HEK293 (cell line): ENCODE results near the gene OSCP1.

Source experiments
- CTCF ChIA-PET: fragments of 350-600 bp; formaldehyde crosslinking; extraction: SDS; loops from one replicate; lab custom pipeline; 2021; ENCODE audit warnings: antibody characterized with exemption; lab: Yijun Ruan, JAX
- POLR2A ChIA-PET: fragments of 300-600 bp; formaldehyde crosslinking; extraction: SDS; loops from one replicate; lab custom pipeline; 2020; ENCODE audit warnings: antibody characterized with exemption, inconsistent platforms; lab: Yijun Ruan, JAX
- H3K27ac ChIP-seq: fragments of 200-500 bp; sonication (Bioruptor generic); 2 replicates; pipeline ENCODE4 v1.5.1; 2014; ENCODE audit warnings: low read depth, low read length, control low read depth, inconsistent platforms; ENCODE audit errors: extremely low read depth
- H3K36me3 ChIP-seq, 2 experiments: fragments of 200-500 bp in 1 of 2; sonication (Bioruptor generic) in 1 of 2; 1 replicate in 1 of 2; 2 replicates in 1 of 2; pipeline ENCODE4 v1.5.1; 2014 to 2017; ENCODE audit warnings: inconsistent platforms in 2 of 2, low read length in 2 of 2; ENCODE audit not compliant: control insufficient read depth in 2 of 2, insufficient read depth in 1 of 2
- H3K4me1 ChIP-seq: fragments of 200-500 bp; sonication (Bioruptor generic); 2 replicates; pipeline ENCODE4 v1.5.1; 2014; ENCODE audit warnings: mild to moderate bottlenecking, low read length, inconsistent platforms; ENCODE audit not compliant: control insufficient read depth, insufficient read depth
- H3K4me3 ChIP-seq: 2 replicates; pipeline ENCODE4 v1.5.1; 2011; ENCODE audit warnings: low read depth, mild to moderate bottlenecking, control low read depth, low read length, moderate library complexity
- H3K9me3 ChIP-seq: fragments of 200-500 bp; sonication (Bioruptor generic); 2 replicates; pipeline ENCODE4 v1.5.1; 2014; ENCODE audit warnings: low read depth, low read length, inconsistent platforms; ENCODE audit not compliant: control insufficient read depth, insufficient read depth
- HOXA7 ChIP-seq: sonication (generic); formaldehyde crosslinking; IDR thresholded peaks from 2 replicates; pipeline ENCODE4 v1.8.1; 2022; ENCODE audit warnings: missing genetic modification reagents, borderline replicate concordance
- KLF16 ChIP-seq: fragments of 450-650 bp; formaldehyde crosslinking; IDR thresholded peaks from 2 replicates; pipeline ENCODE4 v1.5.1; 2017; ENCODE audit warnings: missing biosample characterization, missing genetic modification characterization
- KLF9 ChIP-seq: fragments of 450-650 bp; formaldehyde crosslinking; IDR thresholded peaks from 2 replicates; pipeline ENCODE4 v1.5.1; 2016; ENCODE audit warnings: missing biosample characterization, missing genetic modification characterization, low read depth
- OVOL3 ChIP-seq: fragments of 450-650 bp; formaldehyde crosslinking; IDR thresholded peaks from 2 replicates; pipeline ENCODE4 v1.5.1; 2016; ENCODE audit warnings: missing biosample characterization, missing genetic modification characterization
- ZNF121 ChIP-seq: fragments of 450-650 bp; formaldehyde crosslinking; IDR thresholded peaks from 2 replicates; pipeline ENCODE4 v1.5.1; 2016; ENCODE audit warnings: missing biosample characterization, missing genetic modification characterization
- ZNF274 ChIP-seq, 2 experiments: fragments of 200-500 bp in 1 of 2; fragments of 450-650 bp in 1 of 2; sonication (Bioruptor generic) in 1 of 2; formaldehyde crosslinking in 1 of 2; IDR thresholded peaks; 2 replicates each; pipeline versions ENCODE4 v1.5.1 to v1.6.1; 2014 to 2016; ENCODE audit warnings: borderline replicate concordance in 1 of 2, inconsistent platforms in 1 of 2, low read length in 1 of 2, missing biosample characterization in 1 of 2, missing genetic modification characterization in 1 of 2
- ZNF510 ChIP-seq: fragments of 450-650 bp; formaldehyde crosslinking; IDR thresholded peaks from 2 replicates; pipeline ENCODE4 v1.5.1; 2018; ENCODE audit warnings: mild to moderate bottlenecking, missing genetic modification characterization, missing biosample characterization; ENCODE audit not compliant: insufficient replicate concordance
- ZNF544 ChIP-seq: fragments of 450-650 bp; formaldehyde crosslinking; IDR thresholded peaks from 2 replicates; pipeline ENCODE4 v1.5.0; 2017; ENCODE audit warnings: missing biosample characterization, missing genetic modification characterization
- ZNF561 ChIP-seq: fragments of 450-650 bp; IDR thresholded peaks from 2 replicates; pipeline ENCODE4 v1.5.1; 2018; ENCODE audit warnings: missing biosample characterization, missing genetic modification characterization, borderline replicate concordance
- ZNF610 ChIP-seq: fragments of 450-650 bp; formaldehyde crosslinking; IDR thresholded peaks from 2 replicates; pipeline ENCODE4 v1.5.1; 2016; ENCODE audit warnings: missing biosample characterization, missing genetic modification characterization, borderline replicate concordance
- ZNF658 ChIP-seq: fragments of 450-650 bp; formaldehyde crosslinking; IDR thresholded peaks from 2 replicates; pipeline ENCODE4; 2016; ENCODE audit warnings: missing biosample characterization, missing genetic modification characterization
- ZNF747 ChIP-seq: fragments of 450-650 bp; formaldehyde crosslinking; IDR thresholded peaks from 2 replicates; pipeline ENCODE4 v1.5.1; 2016; ENCODE audit warnings: missing biosample characterization, missing genetic modification characterization
- ZNF837 ChIP-seq: fragments of 450-650 bp; formaldehyde crosslinking; IDR thresholded peaks from 2 replicates; pipeline ENCODE4 v1.5.1; 2016; ENCODE audit warnings: missing biosample characterization, missing genetic modification characterization
- ZSCAN23 ChIP-seq: fragments of 450-650 bp; formaldehyde crosslinking; IDR thresholded peaks from 2 replicates; pipeline ENCODE4 v1.5.1; 2016; ENCODE audit warnings: missing biosample characterization, missing genetic modification characterization
- TF ChIP-seq, protein P1 (sequence below): fragments of 450-650 bp; formaldehyde crosslinking; IDR thresholded peaks from 2 replicates; pipeline ENCODE4 v1.5.1; 2016; ENCODE audit warnings: missing biosample characterization, missing genetic modification characterization
- TF ChIP-seq, protein P2 (sequence below): fragments of 450-650 bp; formaldehyde crosslinking; IDR thresholded peaks from 2 replicates; pipeline ENCODE4 v1.5.1; 2017; ENCODE audit warnings: missing biosample characterization, missing genetic modification characterization
- TF ChIP-seq, protein P3 (sequence below): fragments of 450-650 bp; formaldehyde crosslinking; IDR thresholded peaks from 2 replicates; pipeline ENCODE4 v1.5.1; 2016; ENCODE audit warnings: missing biosample characterization, missing genetic modification characterization

Gene OSCP1

DNA sequence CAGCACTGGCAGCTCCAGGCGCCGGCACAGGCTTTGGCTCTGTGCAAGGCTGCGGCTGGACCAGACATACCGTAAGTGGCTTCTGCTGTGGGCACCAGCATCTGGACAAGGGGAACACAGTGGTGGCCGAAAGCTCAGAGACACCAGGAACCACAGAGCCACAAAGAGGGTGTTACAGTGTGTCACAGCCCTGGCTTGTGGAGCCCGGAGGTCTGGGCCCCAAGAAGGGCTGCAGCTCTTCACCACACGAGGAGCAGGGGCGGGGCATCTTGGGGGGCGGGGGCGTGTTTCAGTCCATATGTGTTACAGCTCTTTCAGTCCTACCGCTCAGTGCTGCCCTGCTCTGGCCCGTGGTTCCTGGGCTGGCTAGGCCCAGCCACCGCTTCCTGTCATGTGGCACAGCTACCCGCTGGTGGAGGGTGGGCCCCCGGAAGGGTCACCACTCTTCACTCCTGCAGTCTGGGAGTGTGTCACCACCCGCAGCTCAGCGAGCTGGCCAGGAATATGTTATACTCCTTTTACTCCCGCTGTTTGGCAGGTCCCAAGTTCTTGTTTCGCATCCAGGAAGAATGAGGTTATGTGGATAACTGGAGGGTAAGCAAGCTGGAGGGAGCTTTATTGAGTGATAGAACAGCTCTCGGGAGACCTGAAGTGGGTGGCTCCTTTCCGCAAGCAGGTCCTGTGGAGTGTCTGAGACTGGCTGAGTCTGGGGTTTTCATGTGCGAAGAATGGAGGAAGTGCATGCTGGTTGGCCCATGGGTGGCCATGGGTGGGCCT lies 49.2 kb downstream of the OSCP1 start (continued):
- TF ChIP-seq ZNF274 (IDR thresholded peaks at IDR 0.05; ENCODE audit: low read length) (no peak), ZNF274 (tag by site-specific recombination; IDR thresholded peaks at IDR 0.05; ENCODE audit: borderline replicate concordance) (no peak), ZNF510 (tag by site-specific recombination) (no peak), KLF16 (tag by site-specific recombination) (peak; percentile 79; the same call in 1 of the 2 replicates), OVOL3 (tag by site-specific recombination) (no peak), ZSCAN23 (tag by site-specific recombination) (no peak)
- TF ChIP-seq, protein P1, sequence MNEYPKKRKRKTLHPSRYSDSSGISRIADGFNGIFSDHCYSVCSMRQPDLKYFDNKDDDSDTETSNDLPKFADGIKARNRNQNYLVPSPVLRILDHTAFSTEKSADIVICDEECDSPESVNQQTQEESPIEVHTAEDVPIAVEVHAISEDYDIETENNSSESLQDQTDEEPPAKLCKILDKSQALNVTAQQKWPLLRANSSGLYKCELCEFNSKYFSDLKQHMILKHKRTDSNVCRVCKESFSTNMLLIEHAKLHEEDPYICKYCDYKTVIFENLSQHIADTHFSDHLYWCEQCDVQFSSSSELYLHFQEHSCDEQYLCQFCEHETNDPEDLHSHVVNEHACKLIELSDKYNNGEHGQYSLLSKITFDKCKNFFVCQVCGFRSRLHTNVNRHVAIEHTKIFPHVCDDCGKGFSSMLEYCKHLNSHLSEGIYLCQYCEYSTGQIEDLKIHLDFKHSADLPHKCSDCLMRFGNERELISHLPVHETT, result no peak
- TF ChIP-seq, protein P2, sequence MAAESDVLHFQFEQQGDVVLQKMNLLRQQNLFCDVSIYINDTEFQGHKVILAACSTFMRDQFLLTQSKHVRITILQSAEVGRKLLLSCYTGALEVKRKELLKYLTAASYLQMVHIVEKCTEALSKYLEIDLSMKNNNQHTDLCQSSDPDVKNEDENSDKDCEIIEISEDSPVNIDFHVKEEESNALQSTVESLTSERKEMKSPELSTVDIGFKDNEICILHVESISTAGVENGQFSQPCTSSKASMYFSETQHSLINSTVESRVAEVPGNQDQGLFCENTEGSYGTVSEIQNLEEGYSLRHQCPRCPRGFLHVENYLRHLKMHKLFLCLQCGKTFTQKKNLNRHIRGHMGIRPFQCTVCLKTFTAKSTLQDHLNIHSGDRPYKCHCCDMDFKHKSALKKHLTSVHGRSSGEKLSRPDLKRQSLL (tag by site-specific recombination), result no peak

DNA sequence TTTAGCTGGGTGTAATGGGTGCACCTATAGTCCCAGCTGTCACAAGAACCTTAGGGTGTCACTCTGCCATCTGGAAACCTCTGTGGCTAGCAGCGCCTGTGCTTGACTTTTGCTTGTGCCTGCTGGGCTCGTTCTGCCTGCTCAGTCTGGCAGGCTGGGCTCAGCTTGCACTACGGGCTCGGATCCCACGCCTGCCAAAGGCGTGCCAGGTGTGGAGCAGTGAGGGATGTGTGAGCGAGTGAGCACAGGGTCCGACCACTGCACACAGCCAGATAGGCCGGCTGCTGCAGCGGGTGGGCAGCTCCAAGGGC lies 49.8 kb downstream of the OSCP1 start:
- ChIA-PET CTCF (interaction anchor here (1.8 kb wide), 1 partner anchor 19 kb away, joined by 6 read pairs; no protein-coding TSS in a partner anchor), POLR2A (interaction anchor here (7.2 kb wide), 1 partner anchor 15 kb away, joined by 103 read pairs; the partner anchor contains the start of gene STK40)
- Histone ChIP-seq H3K36me3 (no peaks in the 10 kb centered on the region), H3K9me3 (no peaks in the 10 kb centered on the region), H3K4me3 (no peak overlapping the region), H3K27ac (no peak overlapping the region), H3K4me1 (no peaks in the 10 kb centered on the region)
- TF ChIP-seq ZNF544 (tag by site-specific recombination) (no peak), ZNF658 (tag by site-specific recombination) (no peak), ZNF610 (tag by site-specific recombination) (no peak), HOXA7 (CRISPR knock-in tag) (no peak), ZNF837 (tag by site-specific recombination) (no peak), ZNF747 (tag by site-specific recombination) (no peak), ZNF561 (tag by site-specific recombination) (no peak)
- TF ChIP-seq, protein P3, sequence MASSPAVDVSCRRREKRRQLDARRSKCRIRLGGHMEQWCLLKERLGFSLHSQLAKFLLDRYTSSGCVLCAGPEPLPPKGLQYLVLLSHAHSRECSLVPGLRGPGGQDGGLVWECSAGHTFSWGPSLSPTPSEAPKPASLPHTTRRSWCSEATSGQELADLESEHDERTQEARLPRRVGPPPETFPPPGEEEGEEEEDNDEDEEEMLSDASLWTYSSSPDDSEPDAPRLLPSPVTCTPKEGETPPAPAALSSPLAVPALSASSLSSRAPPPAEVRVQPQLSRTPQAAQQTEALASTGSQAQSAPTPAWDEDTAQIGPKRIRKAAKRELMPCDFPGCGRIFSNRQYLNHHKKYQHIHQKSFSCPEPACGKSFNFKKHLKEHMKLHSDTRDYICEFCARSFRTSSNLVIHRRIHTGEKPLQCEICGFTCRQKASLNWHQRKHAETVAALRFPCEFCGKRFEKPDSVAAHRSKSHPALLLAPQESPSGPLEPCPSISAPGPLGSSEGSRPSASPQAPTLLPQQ (tag by site-specific recombination), result no peak

DNA sequence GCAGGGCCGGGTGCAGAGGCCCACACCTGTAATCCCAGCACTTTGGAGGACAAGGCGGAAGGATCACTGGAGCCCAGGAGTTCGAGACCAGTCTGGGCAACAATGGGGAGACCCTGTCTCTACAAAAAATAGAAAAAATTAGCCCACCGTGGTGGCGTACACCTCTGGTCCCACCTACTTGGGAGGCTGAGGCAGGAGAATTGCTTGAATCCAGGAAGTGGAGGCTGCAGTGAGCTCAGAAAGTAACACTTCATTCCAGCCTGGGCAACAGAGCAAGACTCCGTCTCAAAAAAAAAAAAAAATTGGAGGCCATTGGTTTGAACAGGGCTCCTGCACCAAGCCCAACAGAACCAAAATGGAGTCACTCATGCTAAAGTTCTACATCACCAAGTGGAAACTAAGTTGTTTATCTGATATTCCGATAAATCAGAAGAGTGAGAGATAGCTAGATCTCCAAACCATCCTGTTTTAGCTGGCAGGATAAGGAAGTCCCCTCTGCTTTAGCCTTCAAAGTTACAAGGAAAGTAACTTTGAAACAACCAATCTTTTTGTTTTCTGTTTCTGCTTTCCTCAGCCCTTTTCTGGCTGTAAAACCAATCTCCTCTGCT lies 51.8 kb downstream of the OSCP1 start:
- POLR2A ChIA-PET, result interaction anchor here (1.3 to 7.2 kb wide), 3 partner anchors 9 to 13 kb away, joined by 8 to 103 read pairs (median 9); partner anchors contain the start of gene STK40
- H3K9me3 ChIP-seq, result no peaks in the 10 kb centered on the region
- CTCF ChIA-PET, result interaction anchor here (0.7 to 1.8 kb wide), 4 partner anchors 21 to 1401 kb away, joined by 3 to 7 read pairs (median 5); no protein-coding TSS in a partner anchor
- peaks cover 0 to 9% of the 10 kb centered on the region in 2 experiments; a peak in 1 of 3 replicates for H3K36me3 ChIP-seq
- TF ChIP-seq KLF9 (no peak), ZNF121 (tag by site-specific recombination) (peak; percentile 65; the same call in 1 of the 2 replicates)
- TF ChIP-seq, all 188 proteins: peak for 1
- Histone ChIP-seq H3K27ac (no peak overlapping the region), H3K4me1 (no peaks in the 10 kb centered on the region), H3K4me3 (no peak overlapping the region)
